Cardiac muscle cell (in vitro differentiated cells and primary cell): Measurements from ENCODE around the gene CUL9. TPM values are rescaled to one million over a fixed set of nuclear protein-coding genes. Genes with fewer than 3 reads are reported as not detected.

Source experiments
- DNase-seq, 2 donors: peaks; one replicate each; pipeline versions ENCODE4 v3.0.0 to v3.0.0-alpha.2; 2010 to 2017; ENCODE audit warnings: low read depth in 1 of 2, low spot score in 1 of 2
- H3K27ac ChIP-seq: fragments of 200-600 bp; sonication (generic); 2 replicates; pipeline ENCODE4 v1.5.1; 2016
- H3K27me3 ChIP-seq: fragments of 200-600 bp; sonication (generic); 2 replicates; pipeline ENCODE4 v1.6.0; 2016; ENCODE audit warnings: control low read depth
- H3K36me3 ChIP-seq: fragments of 200-600 bp; sonication (generic); 2 replicates; pipeline ENCODE4 v1.5.1; 2016; ENCODE audit warnings: control low read depth
- H3K4me1 ChIP-seq: fragments of 200-600 bp; sonication (generic); 2 replicates; pipeline ENCODE4 v1.8.1; 2017; ENCODE audit warnings: low read depth, mild to moderate bottlenecking, mixed run types
- H3K4me3 ChIP-seq: fragments of 200-600 bp; sonication (generic); 2 replicates; pipeline ENCODE4 v1.5.1; 2016; ENCODE audit warnings: mild to moderate bottlenecking
- H3K9me3 ChIP-seq: fragments of 200-600 bp; sonication (generic); 2 replicates; pipeline ENCODE4 v1.5.1; 2017; ENCODE audit warnings: low read depth, mild to moderate bottlenecking, control low read depth
- polyA plus RNA-seq: library from polyadenylated mRNA; unstranded; fragments of >200 nt; fragmentation: Nextera tagmentation; extraction: Ambion mirVana; gene quantifications from 2 replicates; pipeline ENCODE4 v1.2.1, GENCODE V29; 2016
- total RNA-seq: library from RNA; depleted of rRNA; stranded (reverse); fragments of >200 nt; gene quantifications from 2 replicates; pipeline ENCODE4 v1.2.3, GENCODE V29; 2016
- TF ChIP-seq, protein P1 (sequence below): IDR thresholded peaks from 2 replicates; pipeline ENCODE4 v1.5.1; 2012; ENCODE audit warnings: low read depth, mild to moderate bottlenecking, low read length

The CUL9 gene
- total and polyA plus RNA-seq, 2 experiments from 2014 or later, result 29.0 to 76.0 TPM

DNA sequence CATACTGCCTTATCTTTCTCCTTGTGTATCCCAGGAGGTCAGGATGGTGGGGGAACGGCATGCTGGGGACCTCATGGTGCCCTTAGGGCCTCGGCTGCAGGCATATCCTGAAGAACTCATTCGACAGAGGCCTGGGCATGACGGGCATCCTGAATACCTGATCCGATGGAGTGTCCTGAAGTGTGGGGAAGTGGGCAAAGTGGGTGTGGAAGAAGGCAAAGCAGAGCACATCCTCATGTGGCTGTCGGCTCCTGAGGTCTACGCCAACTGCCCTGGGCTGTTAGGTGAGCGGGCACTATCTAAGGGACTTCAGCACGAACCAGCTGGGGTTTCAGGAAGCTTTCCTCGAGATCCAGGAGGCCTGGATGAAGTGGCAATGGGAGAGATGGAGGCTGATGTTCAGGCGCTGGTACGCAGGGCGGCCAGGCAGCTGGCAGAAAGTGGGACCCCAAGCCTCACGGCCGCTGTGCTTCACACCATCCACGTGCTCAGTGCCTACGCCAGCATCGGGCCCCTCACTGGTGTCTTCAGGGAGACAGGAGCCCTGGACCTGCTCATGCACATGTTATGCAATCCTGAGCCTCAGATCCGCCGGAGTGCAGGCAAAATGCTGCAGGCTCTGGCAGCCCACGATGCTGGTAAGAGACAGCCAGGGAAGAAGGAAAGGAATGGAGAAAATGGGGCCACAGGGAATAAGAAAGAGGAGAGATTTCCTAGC is 2.4 kb downstream of the CUL9 start:
- Histone ChIP-seq H3K36me3 (peaks cover 8% of the 10 kb centered on the region), H3K9me3 (no peaks in the 10 kb centered on the region), H3K27ac (no peak overlapping the region), H3K4me1 (peaks cover 4% of the 10 kb centered on the region), H3K4me3 (no peak overlapping the region), H3K27me3 (no peaks in the 10 kb centered on the region)
- TF ChIP-seq, protein P1, sequence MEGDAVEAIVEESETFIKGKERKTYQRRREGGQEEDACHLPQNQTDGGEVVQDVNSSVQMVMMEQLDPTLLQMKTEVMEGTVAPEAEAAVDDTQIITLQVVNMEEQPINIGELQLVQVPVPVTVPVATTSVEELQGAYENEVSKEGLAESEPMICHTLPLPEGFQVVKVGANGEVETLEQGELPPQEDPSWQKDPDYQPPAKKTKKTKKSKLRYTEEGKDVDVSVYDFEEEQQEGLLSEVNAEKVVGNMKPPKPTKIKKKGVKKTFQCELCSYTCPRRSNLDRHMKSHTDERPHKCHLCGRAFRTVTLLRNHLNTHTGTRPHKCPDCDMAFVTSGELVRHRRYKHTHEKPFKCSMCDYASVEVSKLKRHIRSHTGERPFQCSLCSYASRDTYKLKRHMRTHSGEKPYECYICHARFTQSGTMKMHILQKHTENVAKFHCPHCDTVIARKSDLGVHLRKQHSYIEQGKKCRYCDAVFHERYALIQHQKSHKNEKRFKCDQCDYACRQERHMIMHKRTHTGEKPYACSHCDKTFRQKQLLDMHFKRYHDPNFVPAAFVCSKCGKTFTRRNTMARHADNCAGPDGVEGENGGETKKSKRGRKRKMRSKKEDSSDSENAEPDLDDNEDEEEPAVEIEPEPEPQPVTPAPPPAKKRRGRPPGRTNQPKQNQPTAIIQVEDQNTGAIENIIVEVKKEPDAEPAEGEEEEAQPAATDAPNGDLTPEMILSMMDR, result no peak
- DNase-seq, result no peak

DNA sequence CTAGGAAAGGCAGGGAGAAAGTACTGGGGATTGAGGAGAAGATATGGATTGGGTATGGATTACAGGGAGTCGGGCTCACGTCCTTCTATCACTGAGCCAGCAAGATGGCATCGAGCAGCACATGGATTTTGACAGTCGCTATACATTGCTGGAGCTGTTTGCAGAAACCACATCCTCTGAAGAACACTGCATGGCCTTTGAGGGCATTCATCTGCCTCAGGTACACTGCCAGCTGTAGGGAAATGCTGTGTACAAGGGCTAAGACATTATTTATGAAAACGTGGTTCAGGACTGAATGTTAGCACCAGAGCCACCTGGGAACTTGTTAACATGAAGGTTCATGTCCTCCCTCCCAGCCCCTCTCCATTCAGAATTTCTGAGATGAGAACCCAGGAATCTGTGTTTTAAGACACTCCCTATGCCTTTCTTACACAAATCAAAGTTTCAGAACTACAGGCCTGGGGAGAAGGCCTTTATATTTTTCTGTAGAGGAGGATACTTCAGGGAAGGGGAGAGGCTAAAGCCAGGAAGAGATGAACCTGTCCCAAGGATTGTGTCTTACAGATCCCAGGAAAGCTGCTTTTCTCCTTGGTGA is 3.5 kb downstream of the CUL9 start:
- Histone ChIP-seq H3K9me3 (no peaks in the 10 kb centered on the region), H3K36me3 (peaks cover 2% of the 10 kb centered on the region), H3K27me3 (no peaks in the 10 kb centered on the region), H3K4me3 (no peak overlapping the region), H3K4me1 (peaks cover 14% of the 10 kb centered on the region), H3K27ac (no peak overlapping the region)
- no peak for DNase-seq
- TF ChIP-seq, protein P1, result no peak

DNA sequence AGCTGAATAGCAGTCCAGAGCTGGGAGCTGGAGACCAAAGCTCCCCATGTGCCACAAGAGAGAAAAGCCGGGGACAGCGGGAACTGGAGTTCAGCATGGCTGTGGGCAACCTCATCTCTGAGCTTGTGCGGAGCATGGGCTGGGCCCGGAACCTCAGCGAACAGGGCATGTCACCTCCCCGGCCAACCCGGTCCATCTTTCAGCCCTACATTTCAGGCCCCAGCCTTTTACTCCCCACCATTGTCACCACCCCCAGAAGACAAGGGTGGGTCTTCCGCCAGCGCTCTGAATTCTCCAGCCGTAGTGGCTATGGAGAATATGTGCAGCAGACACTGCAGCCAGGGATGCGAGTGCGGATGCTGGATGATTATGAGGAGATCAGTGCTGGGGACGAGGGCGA is 4.0 kb downstream of the CUL9 start:
- no peaks in the 10 kb centered on the region for H3K27me3 ChIP-seq
- DNase-seq, result no peak
- H3K27ac ChIP-seq, result no peak overlapping the region
- H3K9me3 ChIP-seq, result no peaks in the 10 kb centered on the region
- H3K36me3 ChIP-seq, result no peaks in the 10 kb centered on the region
- peaks cover 20% of the 10 kb centered on the region for H3K4me1 ChIP-seq
- no peak overlapping the region for H3K4me3 ChIP-seq
- TF ChIP-seq, protein P1, result no peak

DNA sequence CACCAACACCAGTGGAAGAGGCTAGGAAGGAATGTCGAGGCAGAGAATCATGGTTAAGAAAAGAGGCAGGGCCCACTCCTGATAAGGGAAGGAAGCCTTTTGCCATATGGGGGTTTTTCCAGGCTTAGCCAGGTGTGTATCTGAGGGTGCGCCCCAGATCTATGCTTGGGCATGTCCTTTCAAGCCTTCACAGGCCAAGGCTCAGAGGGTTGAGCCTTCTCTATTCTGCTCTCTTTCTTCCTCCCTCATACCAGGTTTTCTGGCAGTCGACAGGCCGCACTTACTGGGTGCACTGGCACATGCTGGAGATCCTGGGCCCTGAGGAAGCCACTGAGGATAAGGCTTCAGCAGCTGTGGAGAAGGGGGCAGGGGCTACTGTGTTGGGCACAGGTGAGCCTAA is 4.7 kb downstream of the CUL9 start:
- Histone ChIP-seq H3K4me3 (no peak overlapping the region), H3K9me3 (no peaks in the 10 kb centered on the region), H3K27ac (no peak overlapping the region), H3K4me1 (peaks cover 21% of the 10 kb centered on the region), H3K36me3 (no peaks in the 10 kb centered on the region), H3K27me3 (no peaks in the 10 kb centered on the region)
- no peak for DNase-seq
- TF ChIP-seq, protein P1, result no peak

DNA sequence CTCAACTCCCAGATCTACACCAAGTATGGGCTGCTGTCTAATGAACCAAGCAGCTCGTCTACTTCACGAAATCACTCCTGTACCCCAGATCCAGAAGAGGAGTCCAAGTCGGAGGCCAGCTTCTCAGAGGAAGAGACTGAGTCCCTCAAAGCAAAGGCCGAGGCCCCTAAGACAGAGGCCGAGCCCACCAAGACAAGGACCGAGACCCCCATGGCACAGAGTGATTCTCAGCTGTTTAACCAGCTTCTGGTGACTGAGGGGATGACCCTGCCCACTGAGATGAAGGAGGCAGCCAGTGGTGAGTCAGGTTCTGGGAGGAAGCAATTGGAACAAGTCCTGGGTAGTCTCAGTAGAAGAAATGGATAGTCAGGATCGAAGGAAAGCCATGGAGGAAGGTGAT is 5.8 kb downstream of the CUL9 start:
- TF ChIP-seq, protein P1, result no peak
- peaks cover 18% of the 10 kb centered on the region for H3K4me1 ChIP-seq
- H3K4me3 ChIP-seq, result no peak overlapping the region
- H3K27ac ChIP-seq, result no peak overlapping the region
- no peak for DNase-seq
- no peaks in the 10 kb centered on the region for H3K36me3 ChIP-seq
- H3K27me3 ChIP-seq, result no peaks in the 10 kb centered on the region
- no peaks in the 10 kb centered on the region for H3K9me3 ChIP-seq
